IMR-90 (cell line): ENCODE results near the gene TMEM237. TPM values are rescaled to one million over a fixed set of nuclear protein-coding genes. Genes with fewer than 3 reads are reported as not detected.

Experiments used
- ATAC-seq: fragments of 200-7000 bp; cut with Tn5 transposase; 2 replicates; pipeline ENCODE4 v1.9.1; 2020; ENCODE audit warnings: low read depth, mild to moderate bottlenecking, moderate library complexity
- BruUV-seq: library from RNA; stranded (reverse); fragments of 400-500 nt; replicated peaks from 2 replicates; lab custom pipeline; 2021; lab: Mats Ljungman, UMichigan
- CTCF ChIA-PET: fragments of 300-600 bp; formaldehyde crosslinking; extraction: SDS; loops from one replicate; lab custom pipeline; 2021; ENCODE audit warnings: antibody characterized with exemption; lab: Yijun Ruan, JAX
- POLR2A ChIA-PET: fragments of 300-600 bp; sonication (Branson Sonifier 250); formaldehyde crosslinking; loops from one replicate; lab custom pipeline; 2022; ENCODE audit warnings: antibody characterized with exemption; ENCODE audit not compliant: unreplicated experiment; lab: Charles Lee
- DNase-seq: peaks from one replicate; pipeline ENCODE4 v3.0.0; 2013
- H2AFZ ChIP-seq: replicated peaks from 2 replicates; pipeline ENCODE3; 2013; ENCODE audit warnings: low read length, mild to moderate bottlenecking; ENCODE audit not compliant: poor library complexity
- H2AK5ac ChIP-seq: 2 replicates; pipeline ENCODE4 v1.6.1; 2013; ENCODE audit warnings: low read depth, low read length, inconsistent platforms
- H2AK9ac ChIP-seq: replicated peaks from 2 replicates; pipeline ENCODE3; 2013; ENCODE audit warnings: mild to moderate bottlenecking, low read depth, low read length, moderate library complexity; ENCODE audit not compliant: poor library complexity
- H2BK120ac ChIP-seq: 2 replicates; pipeline ENCODE4 v1.6.1; 2013; ENCODE audit warnings: low read depth, low read length, inconsistent platforms
- H2BK15ac ChIP-seq: 3 replicates; pipeline ENCODE4 v1.6.1; 2013; ENCODE audit warnings: low read depth, low read length, inconsistent platforms
- H2BK20ac ChIP-seq: 2 replicates; pipeline ENCODE4 v1.6.1; 2013; ENCODE audit warnings: low read depth, mild to moderate bottlenecking, inconsistent platforms, low read length, moderate library complexity
- H2BK5ac ChIP-seq: 2 replicates; pipeline ENCODE4 v1.6.1; 2013; ENCODE audit warnings: mild to moderate bottlenecking, low read depth, low read length, inconsistent platforms; ENCODE audit not compliant: poor library complexity, severe bottlenecking
- H3K14ac ChIP-seq: replicated peaks from 2 replicates; pipeline ENCODE4 v1.6.1; 2013; ENCODE audit warnings: low read depth, low read length, inconsistent platforms
- H3K18ac ChIP-seq: 2 replicates; pipeline ENCODE4 v1.6.1; 2013; ENCODE audit warnings: low read depth, low read length, control low read depth
- H3K23ac ChIP-seq: 2 replicates; pipeline ENCODE4 v1.6.1; 2013; ENCODE audit warnings: low read depth, low read length, inconsistent platforms
- H3K27ac ChIP-seq: 2 replicates; pipeline ENCODE4 v1.5.1; 2013; ENCODE audit warnings: mild to moderate bottlenecking, control low read depth, low read length; ENCODE audit not compliant: insufficient read depth
- H3K27me3 ChIP-seq: 2 replicates; pipeline ENCODE4 v1.6.1; 2013; ENCODE audit warnings: low read length; ENCODE audit not compliant: control insufficient read depth, insufficient read depth
- H3K36me3 ChIP-seq: 2 replicates; pipeline ENCODE4 v1.6.1; 2013; ENCODE audit warnings: low read length, mixed read lengths; ENCODE audit not compliant: control insufficient read depth, insufficient read depth
- H3K4ac ChIP-seq: 2 replicates; pipeline ENCODE4 v1.6.1; 2013; ENCODE audit warnings: low read depth, low read length, inconsistent platforms
- H3K4me1 ChIP-seq: 2 replicates; pipeline ENCODE4 v1.6.1; 2013; ENCODE audit warnings: low read length, mixed read lengths; ENCODE audit not compliant: control insufficient read depth, insufficient read depth
- H3K4me2 ChIP-seq: 2 replicates; pipeline ENCODE4 v1.6.1; 2013; ENCODE audit warnings: low read depth, mild to moderate bottlenecking, control low read depth, low read length, moderate library complexity
- H3K4me3 ChIP-seq: 2 replicates; pipeline ENCODE4 v1.5.1; 2013; ENCODE audit warnings: low read depth, mild to moderate bottlenecking, control low read depth, low read length, moderate library complexity; ENCODE audit not compliant: insufficient read depth
- H3K56ac ChIP-seq: 2 replicates; pipeline ENCODE4 v1.6.1; 2013; ENCODE audit warnings: low read length, inconsistent platforms; ENCODE audit not compliant: insufficient read depth; ENCODE audit errors: extremely low read depth
- H3K79me1 ChIP-seq, 2 experiments: 2 replicates each; pipeline ENCODE4 v1.6.1; 2013; ENCODE audit warnings: low read length in 2 of 2, inconsistent platforms in 1 of 2, low read depth in 1 of 2
- H3K9ac ChIP-seq: 2 replicates; pipeline ENCODE4 v1.6.1; 2013; ENCODE audit warnings: low read depth, low read length, control low read depth
- H3K9me1 ChIP-seq: 2 replicates; pipeline ENCODE4 v1.6.1; 2013; ENCODE audit warnings: low read length, inconsistent platforms; ENCODE audit not compliant: insufficient read depth
- H3K9me3 ChIP-seq: 2 replicates; pipeline ENCODE4 v1.6.1; 2013; ENCODE audit warnings: low read length; ENCODE audit not compliant: control insufficient read depth, insufficient read depth
- H4K20me1 ChIP-seq: 2 replicates; pipeline ENCODE4 v1.6.1; 2013; ENCODE audit warnings: low read length, inconsistent platforms; ENCODE audit not compliant: insufficient read depth
- H4K5ac ChIP-seq: 2 replicates; pipeline ENCODE4 v1.6.1; 2013; ENCODE audit warnings: mild to moderate bottlenecking, low read depth, low read length, control low read depth
- H4K8ac ChIP-seq, 2 experiments: 2 replicates each; pipeline ENCODE4 v1.6.1; 2013; ENCODE audit warnings: low read depth in 2 of 2, low read length in 2 of 2, control low read depth in 1 of 2, inconsistent platforms in 1 of 2
- H4K91ac ChIP-seq: 2 replicates; pipeline ENCODE4 v1.6.1; 2013; ENCODE audit warnings: low read depth, low read length, inconsistent platforms; ENCODE audit not compliant: insufficient read depth
- BHLHE40 ChIP-seq: fragments of 150-350 bp; IDR thresholded peaks from 2 replicates; pipeline ENCODE4 v1.6.1; 2016; ENCODE audit warnings: mild to moderate bottlenecking, low read depth, low read length
- CEBPB ChIP-seq: IDR thresholded peaks from 2 replicates; pipeline ENCODE4 v1.6.1; 2012; ENCODE audit warnings: low read depth, low read length, improper control_type of control experiment
- CHD1 ChIP-seq: IDR thresholded peaks from 2 replicates; pipeline ENCODE4 v1.6.1; 2012; ENCODE audit warnings: low read depth, low read length, improper control_type of control experiment
- FOS ChIP-seq: fragments of 150-350 bp; IDR thresholded peaks from 2 replicates; pipeline ENCODE4 v1.6.1; 2016; ENCODE audit warnings: low read depth, low read length
- MAFK ChIP-seq: IDR thresholded peaks from 2 replicates; pipeline ENCODE4 v1.6.1; 2012; ENCODE audit warnings: low read depth, low read length, improper control_type of control experiment
- MAZ ChIP-seq: IDR thresholded peaks from 2 replicates; pipeline ENCODE4 v1.6.1; 2012; ENCODE audit warnings: low read depth, mild to moderate bottlenecking, low read length, improper control_type of control experiment, moderate library complexity, borderline replicate concordance
- MXI1 ChIP-seq: IDR thresholded peaks from 2 replicates; pipeline ENCODE4 v1.6.1; 2012; ENCODE audit warnings: low read depth, mild to moderate bottlenecking, low read length, moderate library complexity, borderline replicate concordance
- NFE2L2 ChIP-seq: fragments of 150-350 bp; IDR thresholded peaks from 2 replicates; pipeline ENCODE4 v1.6.1; 2016; ENCODE audit warnings: low read depth, mild to moderate bottlenecking, low read length
- POLR2A ChIP-seq: IDR thresholded peaks from 2 replicates; pipeline ENCODE4 v1.6.1; 2012; ENCODE audit warnings: mild to moderate bottlenecking, low read depth, low read length
- RAD21 ChIP-seq: IDR thresholded peaks from 2 replicates; pipeline ENCODE4 v1.6.1; 2012; ENCODE audit warnings: low read length, improper control_type of control experiment
- RCOR1 ChIP-seq: IDR thresholded peaks from 2 replicates; pipeline ENCODE4 v1.6.1; 2012; ENCODE audit warnings: mild to moderate bottlenecking, low read length, improper control_type of control experiment; ENCODE audit not compliant: insufficient replicate concordance
- RFX5 ChIP-seq: IDR thresholded peaks from 2 replicates; pipeline ENCODE4 v1.8.0; 2012; ENCODE audit warnings: low read depth, mild to moderate bottlenecking, low read length, moderate library complexity
- SMC3 ChIP-seq: fragments of 150-350 bp; IDR thresholded peaks from 2 replicates; pipeline ENCODE4 v1.6.1; 2016; ENCODE audit warnings: low read depth, mild to moderate bottlenecking, antibody characterized with exemption, low read length, moderate library complexity
- WGBS, 2 experiments: methylation state at CpG; one replicate each; pipeline versions ENCODE4 v1.1.5 to v1.1.7; 2013; ENCODE audit warnings: missing lambda C conversion rate in 2 of 2; ENCODE audit not compliant: insufficient read length in 1 of 2; ENCODE audit errors: extremely low coverage in 2 of 2; 5-methylcytosine and 5-hydroxymethylcytosine counted together
- dilution Hi-C: fragments of 300-500 bp; cut with HindIII; formaldehyde crosslinking; loops from one replicate; pipeline ENCODE4 v1.14.3; 2018; ENCODE audit warnings: low sequenced_read_pairs; ENCODE audit not compliant: unreplicated experiment
- in situ Hi-C: fragments of 300-500 bp; cut with MboI; formaldehyde crosslinking; loops from 3 replicates; pipeline ENCODE4 v1.14.3; 2019; ENCODE audit warnings: low sequenced_read_pairs, inconsistent platforms, mixed read lengths
- intact Hi-C: fragments of 100-400 bp; cut with micrococcal nuclease; formaldehyde crosslinking; loops from 2 replicates; pipeline ENCODE4 v1.10.0; 2022
- polyA plus RNA-seq, 3 experiments: library from polyadenylated mRNA; depleted of rRNA; stranded (reverse); fragments of >200 nt; gene quantifications; 2 replicates each; pipeline ENCODE4 v1.2.3, GENCODE V29; 2012; ENCODE audit warnings: low replicate concordance in 1 of 3
- total RNA-seq: library from RNA; depleted of rRNA; stranded (reverse); fragments of >200 nt; gene quantifications from 2 replicates; pipeline ENCODE4 v1.2.3, GENCODE V29; 2012
- TF ChIP-seq, protein P1 (sequence below): conservative IDR thresholded peaks from 2 replicates; pipeline ENCODE4 v1.5.1; 2012; ENCODE audit warnings: mild to moderate bottlenecking, low read depth, low read length, improper control_type of control experiment
- TF ChIP-seq, protein P2 (sequence below): fragments of 150-350 bp; IDR thresholded peaks from 2 replicates; pipeline ENCODE4 v1.6.1; 2016; ENCODE audit warnings: low read depth, mild to moderate bottlenecking, low read length, moderate library complexity, borderline replicate concordance
- TF ChIP-seq, protein P3 (sequence below): fragments of 150-350 bp; IDR thresholded peaks from 2 replicates; pipeline ENCODE4 v1.6.1; 2017; ENCODE audit warnings: mild to moderate bottlenecking, antibody characterized with exemption, low read length, low read depth

Gene TMEM237
- total and polyA plus RNA-seq, 2 of the 4 experiments (the other 2 are of a cell fraction), result 29.4 to 58.8 TPM

DNA sequence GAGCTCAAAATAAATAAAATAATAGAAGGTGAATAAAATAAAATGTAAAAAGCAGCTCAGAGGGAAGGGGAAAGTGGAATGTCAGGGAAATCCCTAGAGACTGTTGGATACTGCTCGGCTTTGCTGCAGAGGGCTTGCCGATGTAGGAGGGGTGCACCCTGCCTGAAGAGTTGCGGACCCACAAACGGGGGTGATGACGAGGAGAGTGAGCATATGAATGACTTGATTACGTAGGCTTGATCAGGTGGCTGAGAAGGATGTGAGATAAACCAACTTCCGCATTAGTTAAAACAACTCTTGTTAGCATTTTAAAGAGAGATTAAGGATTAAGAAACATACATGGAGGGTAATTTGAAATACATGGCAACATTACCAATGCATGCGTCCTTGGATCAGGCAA lies 21.0 kb upstream of the TMEM237 start:
- Histone ChIP-seq H3K27me3 (no peaks in the 10 kb centered on the region), H3K36me3 (no peaks in the 10 kb centered on the region), H3K4ac (no peak overlapping the region), H3K23ac (no peak overlapping the region), H2AK9ac (no peak overlapping the region), H3K18ac (no peak overlapping the region), H4K8ac (no peak overlapping the region), H4K5ac (no peak overlapping the region), H3K14ac (no peak overlapping the region), H4K91ac (no peak overlapping the region), H2BK20ac (no peak overlapping the region), H2AFZ (no peak overlapping the region), H2AK5ac (no peak overlapping the region), H3K4me3 (no peak overlapping the region), H3K79me1 (no peaks in the 10 kb centered on the region), H2BK120ac (no peak overlapping the region), H3K4me2 (no peak overlapping the region), H3K9me3 (no peaks in the 10 kb centered on the region), H3K56ac (no peak overlapping the region), H3K9me1 (peaks cover 5% of the 10 kb centered on the region; the same call in 1 of the 2 replicates), H2BK5ac (no peak overlapping the region), H3K27ac (no peak overlapping the region), H3K9ac (no peak overlapping the region), H3K4me1 (no peaks in the 10 kb centered on the region), H4K20me1 (no peaks in the 10 kb centered on the region), H2BK15ac (no peak overlapping the region)
- in situ Hi-C loops (no loop called here), intact Hi-C loops (no loop called here), dilution Hi-C loops (no loop called here)
- 70% methylated on average over 4 of the region's 8 CpGs; no CpG with 5 or more reads in 1 of the 2 experiments for WGBS, 2 experiments
- ATAC-seq (no peak), DNase-seq (no peak)
- TF ChIP-seq CEBPB (no peak), RFX5 (no peak), MAZ (no peak), MXI1 (no peak), FOS (no peak), SMC3 (no peak), POLR2A (no peak), RCOR1 (no peak), NFE2L2 (no peak), BHLHE40 (no peak), CHD1 (no peak), MAFK (no peak), RAD21 (no peak)
- TF ChIP-seq, protein P1, sequence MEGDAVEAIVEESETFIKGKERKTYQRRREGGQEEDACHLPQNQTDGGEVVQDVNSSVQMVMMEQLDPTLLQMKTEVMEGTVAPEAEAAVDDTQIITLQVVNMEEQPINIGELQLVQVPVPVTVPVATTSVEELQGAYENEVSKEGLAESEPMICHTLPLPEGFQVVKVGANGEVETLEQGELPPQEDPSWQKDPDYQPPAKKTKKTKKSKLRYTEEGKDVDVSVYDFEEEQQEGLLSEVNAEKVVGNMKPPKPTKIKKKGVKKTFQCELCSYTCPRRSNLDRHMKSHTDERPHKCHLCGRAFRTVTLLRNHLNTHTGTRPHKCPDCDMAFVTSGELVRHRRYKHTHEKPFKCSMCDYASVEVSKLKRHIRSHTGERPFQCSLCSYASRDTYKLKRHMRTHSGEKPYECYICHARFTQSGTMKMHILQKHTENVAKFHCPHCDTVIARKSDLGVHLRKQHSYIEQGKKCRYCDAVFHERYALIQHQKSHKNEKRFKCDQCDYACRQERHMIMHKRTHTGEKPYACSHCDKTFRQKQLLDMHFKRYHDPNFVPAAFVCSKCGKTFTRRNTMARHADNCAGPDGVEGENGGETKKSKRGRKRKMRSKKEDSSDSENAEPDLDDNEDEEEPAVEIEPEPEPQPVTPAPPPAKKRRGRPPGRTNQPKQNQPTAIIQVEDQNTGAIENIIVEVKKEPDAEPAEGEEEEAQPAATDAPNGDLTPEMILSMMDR, result no peak
- TF ChIP-seq, protein P2, sequence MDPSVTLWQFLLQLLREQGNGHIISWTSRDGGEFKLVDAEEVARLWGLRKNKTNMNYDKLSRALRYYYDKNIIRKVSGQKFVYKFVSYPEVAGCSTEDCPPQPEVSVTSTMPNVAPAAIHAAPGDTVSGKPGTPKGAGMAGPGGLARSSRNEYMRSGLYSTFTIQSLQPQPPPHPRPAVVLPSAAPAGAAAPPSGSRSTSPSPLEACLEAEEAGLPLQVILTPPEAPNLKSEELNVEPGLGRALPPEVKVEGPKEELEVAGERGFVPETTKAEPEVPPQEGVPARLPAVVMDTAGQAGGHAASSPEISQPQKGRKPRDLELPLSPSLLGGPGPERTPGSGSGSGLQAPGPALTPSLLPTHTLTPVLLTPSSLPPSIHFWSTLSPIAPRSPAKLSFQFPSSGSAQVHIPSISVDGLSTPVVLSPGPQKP, result no peak
- TF ChIP-seq, protein P3, sequence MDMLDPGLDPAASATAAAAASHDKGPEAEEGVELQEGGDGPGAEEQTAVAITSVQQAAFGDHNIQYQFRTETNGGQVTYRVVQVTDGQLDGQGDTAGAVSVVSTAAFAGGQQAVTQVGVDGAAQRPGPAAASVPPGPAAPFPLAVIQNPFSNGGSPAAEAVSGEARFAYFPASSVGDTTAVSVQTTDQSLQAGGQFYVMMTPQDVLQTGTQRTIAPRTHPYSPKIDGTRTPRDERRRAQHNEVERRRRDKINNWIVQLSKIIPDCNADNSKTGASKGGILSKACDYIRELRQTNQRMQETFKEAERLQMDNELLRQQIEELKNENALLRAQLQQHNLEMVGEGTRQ, result no peak
- BruUV-seq, result no TSS peak
- ChIA-PET CTCF (no interaction called here), POLR2A (no interaction called here)
